GM12875 (cell line): ENCODE measurements around the gene NXPE3.

Source experiments
- H3K4me3 ChIP-seq: one replicate; pipeline ENCODE4 v1.5.1; 2011; ENCODE audit warnings: low read depth, low read length, control low read depth
- CTCF ChIP-seq: IDR thresholded peaks from 2 replicates; pipeline ENCODE4 v1.5.1; 2011; ENCODE audit warnings: low read depth, mild to moderate bottlenecking, control low read depth, inconsistent platforms, low read length, moderate library complexity, borderline replicate concordance; ENCODE audit not compliant: insufficient read depth

Gene NXPE3

GRCh38 chr3:101840066-101840465 lies 61.1 kb downstream of the NXPE3 start:
- no peak for TF ChIP-seq CTCF
- no peak overlapping the region for H3K4me3 ChIP-seq

- no peak overlapping the region for H3K4me3 ChIP-seq
- no peak for TF ChIP-seq CTCF
Measured at GRCh38 chr3:101842245-101842934, 63.4 kb downstream of the NXPE3 start.

- no peak overlapping the region for H3K4me3 ChIP-seq
- no peak for TF ChIP-seq CTCF
Measured at GRCh38 chr3:101842935-101843330, 63.9 kb downstream of the NXPE3 start.

- TF ChIP-seq CTCF: no peak
- no peak overlapping the region for H3K4me3 ChIP-seq
Measured at GRCh38 chr3:101845425-101845824, 66.4 kb downstream of the NXPE3 start.

GRCh38 chr3:101846709-101847108 lies 67.7 kb downstream of the NXPE3 start:
- 0 out of 2 replicates have a peak, but pooled peaks have one; percentile 12 for TF ChIP-seq CTCF

GRCh38 chr3:101847328-101847727 lies 68.3 kb downstream of the NXPE3 start:
- H3K4me3 ChIP-seq: no peak overlapping the region

More at GRCh38 chr3:101846709-101847108, 67.7 kb downstream of the NXPE3 start:
- no peak overlapping the region for H3K4me3 ChIP-seq

GRCh38 chr3:101848326-101848725 lies 69.3 kb downstream of the NXPE3 start:
- no peak overlapping the region for H3K4me3 ChIP-seq
- no peak for TF ChIP-seq CTCF

More at GRCh38 chr3:101847328-101847727, 68.3 kb downstream of the NXPE3 start:
- no peak for TF ChIP-seq CTCF
